Non-pigmented ciliary epithelial cell (primary cell): ENCODE results near the gene NELFA.

Experiments used
- DNase-seq: peaks from one replicate; pipeline ENCODE4 v3.0.0-alpha.2; 2010; ENCODE audit warnings: low read depth

NELFA gene

GRCh38 chr4:1964971-1965370 is 43.8 kb downstream of the NELFA start:
- DNase-seq = no peak

GRCh38 chr4:1964443-1964842 is 44.3 kb downstream of the NELFA start:
- DNase-seq = no peak

GRCh38 chr4:1962980-1963379 is 45.8 kb downstream of the NELFA start:
- DNase-seq = no peak

- no peak for DNase-seq
Observed at GRCh38 chr4:1961563-1961962, 47.2 kb downstream of the NELFA start.

- DNase-seq = no peak
Observed at GRCh38 chr4:1961038-1961437, 47.7 kb downstream of the NELFA start.

- no peak for DNase-seq
Observed at GRCh38 chr4:1960170-1960825, 48.5 kb downstream of the NELFA start.

GRCh38 chr4:1959104-1959384 is 49.7 kb downstream of the NELFA start:
- DNase-seq = no peak

GRCh38 chr4:1958276-1959103 is 50.3 kb downstream of the NELFA start:
- DNase-seq = no peak

- no peak for DNase-seq
Observed at GRCh38 chr4:1956631-1957030, 52.1 kb downstream of the NELFA start.

GRCh38 chr4:1953335-1953734 is 55.4 kb downstream of the NELFA start:
- DNase-seq = no peak

- no peak for DNase-seq
Observed at GRCh38 chr4:1952719-1953118, 56.1 kb downstream of the NELFA start.

- DNase-seq = no peak
Observed at GRCh38 chr4:1952058-1952700, 56.6 kb downstream of the NELFA start.

- no peak for DNase-seq
Observed at GRCh38 chr4:1950369-1950768, 58.4 kb downstream of the NELFA start.

GRCh38 chr4:1948892-1949436 is 59.8 kb downstream of the NELFA start:
- no peak for DNase-seq

GRCh38 chr4:1948232-1948631 is 60.5 kb downstream of the NELFA start:
- DNase-seq = no peak

GRCh38 chr4:1945912-1946311 is 62.9 kb downstream of the NELFA start:
- DNase-seq = no peak

GRCh38 chr4:1945124-1945895 is 63.5 kb downstream of the NELFA start:
- no peak for DNase-seq

GRCh38 chr4:1943928-1944327 is 64.8 kb downstream of the NELFA start:
- no peak for DNase-seq

- no peak for DNase-seq
Observed at GRCh38 chr4:1940566-1940965, 68.2 kb downstream of the NELFA start.

GRCh38 chr4:1939664-1940509 is 68.9 kb downstream of the NELFA start:
- peak; percentile 86 for DNase-seq

GRCh38 chr4:1938027-1938426 is 70.7 kb downstream of the NELFA start:
- no peak for DNase-seq
